UCSD-AML1 (cell line): ENCODE results near the gene HSD3B2.

ENCODE experiments used
- DNase-seq: peaks from one replicate; lab custom pipeline; 2025; ENCODE audit not compliant: unreplicated experiment; lab: John Stamatoyannopoulos, UW

The HSD3B2 gene

GRCh38 chr1:119452091-119452490 lies 37.1 kb downstream of the HSD3B2 start:
- no peak for DNase-seq

DNA sequence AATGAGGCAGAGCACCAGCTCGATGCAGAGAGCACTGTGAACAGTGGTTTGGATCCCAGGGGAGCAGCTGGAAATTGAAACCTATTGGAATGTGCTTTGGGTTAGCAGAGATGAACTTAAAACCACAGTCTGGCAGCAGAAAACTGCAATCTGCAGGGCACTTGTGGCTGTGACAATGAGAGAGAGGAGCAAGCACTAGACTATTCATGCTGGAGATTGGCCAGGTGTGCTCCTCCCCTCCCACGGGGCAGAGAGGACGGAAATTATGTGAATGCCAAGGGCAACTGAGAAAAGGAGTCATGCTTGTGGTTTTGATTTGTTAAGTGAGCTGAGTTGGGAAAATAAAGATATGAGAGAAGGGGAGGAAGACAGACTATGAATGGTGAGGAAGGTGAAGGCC lies 38.1 kb downstream of the HSD3B2 start:
- DNase-seq = no peak

GRCh38 chr1:119462964-119463363 lies 48.0 kb downstream of the HSD3B2 start:
- DNase-seq = no peak

- no peak for DNase-seq
Measured at GRCh38 chr1:119463569-119463968, 48.6 kb downstream of the HSD3B2 start.

DNA sequence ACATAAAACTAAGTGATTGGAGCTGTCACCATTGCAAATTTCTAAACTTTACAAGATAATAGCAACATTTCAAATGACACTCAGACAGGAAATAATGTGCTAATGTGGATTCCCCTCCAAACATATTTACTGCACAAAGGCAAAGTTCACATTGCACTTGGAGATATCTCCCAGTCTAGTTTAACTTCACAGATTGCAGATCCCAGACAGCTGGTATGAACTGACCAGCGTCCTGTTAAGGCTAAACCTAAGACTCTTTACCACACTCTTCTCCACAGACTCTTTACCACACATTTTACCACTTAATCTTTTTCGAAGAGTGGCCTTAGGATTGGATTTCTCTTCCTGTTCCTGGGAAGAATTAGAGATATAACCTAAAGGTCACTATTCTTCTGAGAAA lies 51.5 kb downstream of the HSD3B2 start:
- no peak for DNase-seq

DNA sequence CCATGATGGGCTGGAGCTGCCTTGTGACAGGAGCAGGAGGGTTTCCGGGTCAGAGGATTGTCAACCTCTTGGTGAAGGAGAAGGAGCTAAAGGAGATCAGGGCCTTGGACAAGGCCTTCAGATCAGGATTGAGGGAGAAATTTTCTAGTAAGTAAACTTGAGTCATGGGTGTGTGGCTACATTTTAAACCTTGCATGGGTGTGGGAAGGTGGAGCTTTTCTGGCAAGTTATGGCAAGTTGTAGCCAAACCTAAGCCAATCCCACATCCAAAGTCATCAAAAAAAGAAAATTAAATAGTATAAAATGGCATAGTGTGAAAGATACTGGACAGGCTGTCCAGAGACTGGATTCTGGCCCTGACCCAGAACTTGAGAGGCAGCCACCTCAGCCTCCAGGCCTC lies 52.3 kb downstream of the HSD3B2 start:
- DNase-seq = no peak

DNA sequence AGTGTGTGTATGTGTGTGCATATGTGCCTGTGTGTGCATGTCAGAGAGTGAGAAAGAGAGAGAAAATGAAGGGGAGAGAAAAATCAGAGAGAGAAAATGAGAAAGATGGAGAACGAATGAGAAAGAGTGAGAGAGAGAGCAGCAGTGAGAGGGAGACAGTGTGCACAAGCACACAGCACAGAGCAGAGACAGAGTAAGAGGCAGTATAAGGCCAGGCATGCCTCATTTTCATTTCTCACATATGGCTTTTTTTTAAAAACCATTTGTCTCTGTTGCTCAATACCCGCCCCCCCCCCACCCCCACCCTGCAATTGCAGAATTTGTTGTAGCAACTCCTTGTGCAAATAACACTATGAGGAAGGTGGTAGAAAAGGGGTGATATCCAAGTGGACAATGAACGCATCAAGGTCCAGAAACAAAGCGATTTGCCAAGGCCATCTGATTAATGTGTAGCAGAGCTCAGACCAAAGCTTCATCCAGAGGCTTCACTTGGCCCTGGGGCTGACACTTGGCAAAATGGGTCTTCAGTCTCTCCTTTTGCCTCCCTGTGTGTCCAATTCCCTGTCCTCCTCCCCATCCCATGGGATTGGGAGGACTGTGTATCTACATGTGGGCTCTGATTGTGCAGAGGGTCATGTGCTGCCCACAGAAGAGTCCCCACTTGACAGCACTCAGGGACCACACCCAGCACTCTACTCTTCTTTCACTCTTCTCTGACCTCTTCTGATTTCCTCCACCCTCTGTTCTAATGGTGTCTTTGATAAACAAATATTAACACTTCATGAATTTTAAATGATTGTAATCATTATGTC lies 53.1 kb downstream of the HSD3B2 start:
- DNase-seq = no peak

GRCh38 chr1:119469741-119470140 lies 54.8 kb downstream of the HSD3B2 start:
- DNase-seq = no peak

- no peak for DNase-seq
Measured at GRCh38 chr1:119470377-119470776, 55.4 kb downstream of the HSD3B2 start.

- no peak for DNase-seq
Measured at GRCh38 chr1:119470958-119471357, 56.0 kb downstream of the HSD3B2 start.

GRCh38 chr1:119471566-119471965 lies 56.6 kb downstream of the HSD3B2 start:
- no peak for DNase-seq

DNA sequence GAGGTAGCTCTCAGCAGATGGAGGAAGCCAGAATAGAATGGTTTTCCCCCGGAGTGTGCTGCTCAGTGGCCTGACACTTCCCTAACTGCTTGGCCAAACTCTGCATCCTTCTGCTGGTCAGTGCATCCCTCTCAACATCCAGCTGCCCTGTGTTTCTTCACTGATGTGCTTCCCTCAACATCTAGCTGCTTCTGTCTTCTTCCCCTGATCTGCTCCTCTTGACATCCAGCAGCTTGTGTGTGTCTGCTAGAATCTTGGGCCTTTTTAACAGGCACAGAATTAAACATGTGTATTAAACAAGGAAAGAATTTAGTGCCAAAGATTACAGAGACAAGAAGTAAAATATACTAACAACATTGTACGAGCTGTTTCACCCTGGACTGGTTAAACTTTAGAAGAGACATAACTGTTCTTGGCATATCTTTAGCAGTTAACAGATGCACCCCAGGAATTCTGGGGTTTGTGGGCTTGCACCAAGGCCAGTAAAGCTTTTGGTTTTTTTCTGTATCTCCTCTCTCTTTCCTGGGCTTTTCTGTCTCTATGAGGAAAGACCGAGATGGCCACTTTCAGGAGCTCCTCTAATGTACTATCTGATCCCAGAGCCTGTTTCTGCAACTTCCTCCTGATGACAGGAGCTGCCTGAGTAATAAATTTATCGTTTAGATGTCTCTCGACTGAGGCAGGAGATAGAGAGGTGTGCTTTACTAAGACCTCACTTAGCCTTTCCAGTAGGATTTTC lies 57.3 kb downstream of the HSD3B2 start:
- no peak for DNase-seq
